H1 (cell line): ENCODE data around the gene ABCA13. TPM values are rescaled to one million over a fixed set of nuclear protein-coding genes. Genes with fewer than 3 reads are reported as not detected.

Experiments used
- CTCF ChIA-PET: fragments of 300-600 bp; sonication (Branson Sonifier 250); formaldehyde crosslinking; loops from one replicate; lab custom pipeline; 2021; ENCODE audit not compliant: partially characterized antibody; lab: Charles Lee
- POLR2A ChIA-PET: fragments of 300-600 bp; sonication (Branson Sonifier 250); formaldehyde crosslinking; loops from one replicate; lab custom pipeline; 2021; ENCODE audit warnings: inconsistent platforms; ENCODE audit not compliant: partially characterized antibody; lab: Charles Lee
- DNase-seq, 2 experiments: peaks; one replicate each; pipeline versions ENCODE4 v3.0.0 to v3.0.0-alpha.2; 2010 to 2022; ENCODE audit warnings: low spot score in 2 of 2, low read depth in 1 of 2, mixed read lengths in 1 of 2
- FAIRE-seq: peaks from 2 replicates; lab custom pipeline; 2011; peaks lifted over from hg19 to GRCh38; lab: Jason Lieb, UNC
- H2AFZ ChIP-seq: 2 replicates; pipeline ENCODE4 v1.8.1; 2012; ENCODE audit warnings: low read length, inconsistent platforms
- H2AK5ac ChIP-seq: 2 replicates; pipeline ENCODE4 v1.6.1; 2013; ENCODE audit warnings: low read depth, low read length
- H2BK120ac ChIP-seq: replicated peaks from 2 replicates; pipeline ENCODE3; 2013; ENCODE audit warnings: low read depth, low read length, inconsistent platforms
- H2BK12ac ChIP-seq: 2 replicates; pipeline ENCODE4 v1.6.1; 2013; ENCODE audit warnings: low read depth, low read length
- H2BK15ac ChIP-seq: 2 replicates; pipeline ENCODE4 v1.6.1; 2013; ENCODE audit warnings: low read length
- H2BK20ac ChIP-seq: 2 replicates; pipeline ENCODE4 v1.6.1; 2013; ENCODE audit warnings: low read length
- H2BK5ac ChIP-seq: 2 replicates; pipeline ENCODE4 v1.6.1; 2013; ENCODE audit warnings: low read depth, low read length
- H3K14ac ChIP-seq: 2 replicates; pipeline ENCODE4 v1.6.1; 2013; ENCODE audit warnings: inconsistent platforms; ENCODE audit not compliant: insufficient read length
- H3K18ac ChIP-seq: 2 replicates; pipeline ENCODE4 v1.6.1; 2013; ENCODE audit warnings: low read length; ENCODE audit errors: extremely low read depth
- H3K23ac ChIP-seq: 2 replicates; pipeline ENCODE4 v1.6.1; 2013; ENCODE audit warnings: inconsistent platforms; ENCODE audit not compliant: insufficient read length
- H3K23me2 ChIP-seq: 2 replicates; pipeline ENCODE4 v1.6.1; 2013; ENCODE audit warnings: low read depth, low read length
- H3K27ac ChIP-seq: 2 replicates; pipeline ENCODE4 v1.6.1; 2011; ENCODE audit warnings: low read depth, low read length, inconsistent platforms
- H3K27me3 ChIP-seq, 4 experiments: replicated peaks in 1 of 4; 1 replicate in 1 of 4; 2 replicates in 3 of 4; pipeline versions ENCODE4 v1.6.1 to v1.8.1; 2011 to 2013; ENCODE audit warnings: low read length in 3 of 4, mild to moderate bottlenecking in 3 of 4, inconsistent platforms in 2 of 4, mixed read lengths in 2 of 4, moderate library complexity in 1 of 4; ENCODE audit not compliant: control insufficient read depth in 3 of 4, insufficient read depth in 3 of 4; ENCODE audit errors: extremely low read depth in 1 of 4
- H3K36me3 ChIP-seq, 4 experiments: 2 replicates each; pipeline versions ENCODE4 v1.6.1 to v1.8.1; 2011 to 2013; ENCODE audit warnings: mild to moderate bottlenecking in 4 of 4, low read length in 3 of 4, moderate library complexity in 2 of 4, control low read depth in 1 of 4, inconsistent platforms in 1 of 4; ENCODE audit not compliant: insufficient read depth in 4 of 4, control insufficient read depth in 2 of 4
- H3K4ac ChIP-seq: replicated peaks from 2 replicates; pipeline ENCODE3; 2013; ENCODE audit warnings: low read length, low read depth, mixed read lengths, inconsistent platforms; ENCODE audit not compliant: insufficient read length
- H3K4me1 ChIP-seq, 4 experiments: replicated peaks in 1 of 4; 1 replicate in 1 of 4; 2 replicates in 3 of 4; pipeline versions ENCODE4 v1.6.1 to v1.8.1; 2011 to 2013; ENCODE audit warnings: low read length in 3 of 4, inconsistent platforms in 2 of 4, mixed read lengths in 1 of 4; ENCODE audit not compliant: insufficient read depth in 4 of 4, control insufficient read depth in 3 of 4
- H3K4me2 ChIP-seq, 2 experiments: 2 replicates each; pipeline versions ENCODE4 v1.6.1 to v1.8.1; 2011 to 2013; ENCODE audit warnings: low read depth in 2 of 2, low read length in 2 of 2, control low read depth in 1 of 2, inconsistent platforms in 1 of 2, mild to moderate bottlenecking in 1 of 2; ENCODE audit not compliant: insufficient read depth in 1 of 2
- H3K4me3 ChIP-seq, 4 experiments: fragments of 200-600, 300-600 bp in 1 of 4; sonication (generic), shearing (Covaris generic), sonication (Bioruptor Twin) in 1 of 4; 2 replicates each; pipeline versions ENCODE4 v1.5.1 to v1.8.1; 2011 to 2016; ENCODE audit warnings: low read length in 4 of 4, low read depth in 3 of 4, control low read depth in 2 of 4, inconsistent platforms in 2 of 4, mild to moderate bottlenecking in 2 of 4, mixed read lengths in 1 of 4, moderate library complexity in 1 of 4; ENCODE audit not compliant: insufficient read depth in 2 of 4; ENCODE audit errors: extremely low read depth in 1 of 4
- H3K56ac ChIP-seq: replicated peaks from 2 replicates; pipeline ENCODE3; 2013; ENCODE audit warnings: low read depth, mild to moderate bottlenecking, mixed read lengths, low read length, inconsistent platforms; ENCODE audit not compliant: insufficient read length
- H3K79me1 ChIP-seq: 2 replicates; pipeline ENCODE4 v1.6.1; 2013; ENCODE audit warnings: low read depth, low read length, control low read depth
- H3K79me2 ChIP-seq, 2 experiments: 2 replicates each; pipeline versions ENCODE4 v1.6.1 to v1.8.1; 2012 to 2013; ENCODE audit warnings: low read length in 2 of 2, mild to moderate bottlenecking in 2 of 2, inconsistent platforms in 1 of 2; ENCODE audit not compliant: insufficient read depth in 2 of 2, control insufficient read depth in 1 of 2
- H3K9ac ChIP-seq, 4 experiments: replicated peaks in 1 of 4; 1 replicate in 1 of 4; 2 replicates in 3 of 4; pipeline versions ENCODE4 v1.6.1 to v1.8.1; 2011 to 2013; ENCODE audit warnings: low read depth in 3 of 4, low read length in 3 of 4, control low read depth in 2 of 4, mild to moderate bottlenecking in 2 of 4, moderate library complexity in 2 of 4, inconsistent platforms in 1 of 4; ENCODE audit errors: extremely low read depth in 1 of 4
- H3K9me3 ChIP-seq, 2 experiments: 2 replicates each; pipeline versions ENCODE4 v1.6.1 to v1.8.1; 2012 to 2013; ENCODE audit warnings: mild to moderate bottlenecking in 2 of 2, moderate library complexity in 2 of 2, control low read depth in 1 of 2, inconsistent platforms in 1 of 2, low read depth in 1 of 2, low read length in 1 of 2, mixed read lengths in 1 of 2; ENCODE audit not compliant: insufficient read depth in 2 of 2
- H4K20me1 ChIP-seq, 2 experiments: replicated peaks in 1 of 2; 2 replicates each; pipeline versions ENCODE3 to v1.8.1; 2011 to 2013; ENCODE audit warnings: inconsistent platforms in 2 of 2, low read length in 2 of 2, mild to moderate bottlenecking in 1 of 2; ENCODE audit not compliant: insufficient read depth in 2 of 2, control insufficient read depth in 1 of 2
- H4K5ac ChIP-seq: 2 replicates; pipeline ENCODE4 v1.6.1; 2013; ENCODE audit warnings: low read length, low read depth, mixed read lengths, inconsistent platforms; ENCODE audit not compliant: insufficient read length
- H4K8ac ChIP-seq: 2 replicates; pipeline ENCODE4 v1.8.0; 2013; ENCODE audit warnings: mild to moderate bottlenecking, moderate library complexity, low read length, inconsistent platforms; ENCODE audit not compliant: insufficient read depth; ENCODE audit errors: extremely low read depth
- H4K91ac ChIP-seq: replicated peaks from 2 replicates; pipeline ENCODE3; 2013; ENCODE audit warnings: low read length, mixed read lengths, inconsistent platforms; ENCODE audit not compliant: insufficient read length
- ATF3 ChIP-seq: IDR thresholded peaks from 2 replicates; pipeline ENCODE4 v1.6.1; 2011; ENCODE audit warnings: low read depth, mild to moderate bottlenecking, low read length; ENCODE audit not compliant: insufficient read depth
- BACH1 ChIP-seq: IDR thresholded peaks from 2 replicates; pipeline ENCODE4 v1.6.1; 2012; ENCODE audit warnings: low read length, improper control_type of control experiment
- CHD2 ChIP-seq: IDR thresholded peaks from 2 replicates; pipeline ENCODE4 v1.6.1; 2012; ENCODE audit warnings: low read length, improper control_type of control experiment
- CTBP2 ChIP-seq: IDR thresholded peaks from 2 replicates; pipeline ENCODE4 v1.7.0; 2011; ENCODE audit warnings: borderline replicate concordance, mild to moderate bottlenecking, moderate library complexity, mixed read lengths, low read length; ENCODE audit not compliant: insufficient read depth, insufficient read length
- EGR1 ChIP-seq: IDR thresholded peaks from 2 replicates; pipeline ENCODE4 v1.6.1; 2011; ENCODE audit warnings: low read depth, low read length, borderline replicate concordance
- JUN ChIP-seq: IDR thresholded peaks from 2 replicates; pipeline ENCODE4 v1.6.1; 2011; ENCODE audit warnings: low read depth, mild to moderate bottlenecking, improper control_type of control experiment, low read length
- KDM5A ChIP-seq: fragments of 200-600 bp; IDR thresholded peaks from 2 replicates; pipeline ENCODE4 v1.7.1; 2012; ENCODE audit warnings: mild to moderate bottlenecking, low read length, inconsistent platforms, mixed read lengths
- MAFK ChIP-seq: IDR thresholded peaks from 2 replicates; pipeline ENCODE4 v1.6.1; 2012; ENCODE audit warnings: low read depth, mild to moderate bottlenecking, improper control_type of control experiment, low read length
- NRF1 ChIP-seq: IDR thresholded peaks from 2 replicates; pipeline ENCODE4 v1.6.1; 2011; ENCODE audit warnings: mild to moderate bottlenecking, low read depth, low read length, improper control_type of control experiment
- RBBP5 ChIP-seq: IDR thresholded peaks from 2 replicates; pipeline ENCODE4 v1.7.1; 2012; ENCODE audit warnings: low read depth, mild to moderate bottlenecking, inconsistent platforms, low read length, moderate library complexity, borderline replicate concordance
- RNF2 ChIP-seq: fragments of 200-900, 300-1000 bp; sonication (generic); IDR thresholded peaks from 2 replicates; pipeline ENCODE4 v1.7.1; 2016; ENCODE audit warnings: borderline replicate concordance, low read depth, mild to moderate bottlenecking, antibody characterized with exemption, low read length; ENCODE audit not compliant: poor library complexity, severe bottlenecking; ENCODE audit errors: missing control alignments
- TBP ChIP-seq: IDR thresholded peaks from 2 replicates; pipeline ENCODE4 v1.6.1; 2011; ENCODE audit warnings: low read depth, low read length, improper control_type of control experiment
- USF2 ChIP-seq: IDR thresholded peaks from 2 replicates; pipeline ENCODE4 v1.6.1; 2011; ENCODE audit warnings: low read length, improper control_type of control experiment
- WGBS, 2 experiments: shearing (Covaris generic) in 1 of 2; methylation state at CpG; one replicate each; pipeline versions ENCODE4 v1.1.6 to v1.1.7; 2013 to 2015; ENCODE audit warnings: low lambda C conversion rate in 2 of 2, mixed read lengths in 2 of 2, inconsistent platforms in 1 of 2, low coverage in 1 of 2, missing lambda C conversion rate in 1 of 2; ENCODE audit not compliant: insufficient replicate concordance in 2 of 2, insufficient coverage in 1 of 2, insufficient read length in 1 of 2; ENCODE audit errors: extremely low coverage in 1 of 2, missing lambda C conversion rate in 1 of 2; 5-methylcytosine and 5-hydroxymethylcytosine counted together
- polyA plus RNA-seq, 7 experiments: library from polyadenylated mRNA; depleted of rRNA in 3 of 7; stranded (reverse) in 5 of 7; unstranded in 2 of 7; fragments of >200 nt in 5 of 7; fragments of 200-250 nt in 2 of 7; gene quantifications; 1 replicate in 5 of 7; 2 replicates in 1 of 7; 4 replicates in 1 of 7; pipeline versions ENCODE4 v1.2.1 to v1.2.3, GENCODE V29; 2011 to 2013; ENCODE audit warnings: missing spikeins in 2 of 7, mixed read lengths in 2 of 7
- total RNA-seq: library from RNA; stranded (reverse); fragmentation: NEBNext Ultra II Directional; extraction: Animal tissue kit (Norgen Biotek cat#: 25700); gene quantifications from 2 replicates; pipeline ENCODE4 v1.2.1, GENCODE V29; 2021

The ABCA13 gene
- total and polyA plus RNA-seq, 2 of the 8 experiments (the other 6 are each of a cell fraction or from before 2014, with no cell fraction given), result 0.07 to 0.09 TPM

- no peaks in the 10 kb centered on the region for H3K23me2 ChIP-seq
- no peak for FAIRE-seq
- no peak overlapping the region for H3K14ac ChIP-seq
- no peak overlapping the region for H2BK15ac ChIP-seq
- no peak overlapping the region for H4K8ac ChIP-seq
- no peak overlapping the region for H2AFZ ChIP-seq
- H3K4me3 ChIP-seq, result no peak overlapping the region
- no peak overlapping the region for H2BK5ac ChIP-seq
- no peak overlapping the region for H3K9ac ChIP-seq
- H3K4me2 ChIP-seq, result no peak overlapping the region
- H3K56ac ChIP-seq, result no peak overlapping the region
- no peak for DNase-seq
- no peaks in the 10 kb centered on the region for H4K20me1 ChIP-seq
- ChIA-PET POLR2A (no interaction called here), CTCF (interaction anchor here (0.7 kb wide), 1 partner anchor 138 kb away, joined by 4 read pairs; no protein-coding TSS in a partner anchor)
- no peak overlapping the region for H2BK12ac ChIP-seq
- H3K9me3 ChIP-seq, result no peaks in the 10 kb centered on the region; a peak in 1 of 4 replicates
- no peak overlapping the region for H3K4ac ChIP-seq
- no peak overlapping the region for H2AK5ac ChIP-seq
- H3K79me1 ChIP-seq, result no peaks in the 10 kb centered on the region
- no peaks in the 10 kb centered on the region for H3K4me1 ChIP-seq
- H2BK20ac ChIP-seq, result no peak overlapping the region
- H3K23ac ChIP-seq, result no peak overlapping the region
- no peaks in the 10 kb centered on the region for H3K79me2 ChIP-seq
- H3K36me3 ChIP-seq, result no peaks in the 10 kb centered on the region
- no peaks in the 10 kb centered on the region for H3K27me3 ChIP-seq
- no peak overlapping the region for H2BK120ac ChIP-seq
- WGBS, 2 experiments, result 89% methylated on average over 3 of the region's 4 CpGs; no CpG with 5 or more reads in 1 of the 2 experiments
- H4K91ac ChIP-seq, result no peak overlapping the region
- H3K27ac ChIP-seq, result no peak overlapping the region
- H3K18ac ChIP-seq, result no peak overlapping the region
- no peak overlapping the region for H4K5ac ChIP-seq
- TF ChIP-seq CTBP2 (no peak), ATF3 (no peak), USF2 (no peak), TBP (no peak), KDM5A (no peak), CHD2 (no peak), NRF1 (no peak), MAFK (no peak), JUN (no peak), RNF2 (no peak), EGR1 (no peak), RBBP5 (no peak), BACH1 (no peak)
Observed at GRCh38 chr7:48292949-48293348, 121.7 kb downstream of the ABCA13 start.
